WTC11 (cell line): ENCODE data around the gene CALCR. TPM values are rescaled to one million over a fixed set of nuclear protein-coding genes. Genes with fewer than 3 reads are reported as not detected.

ENCODE experiments used
- ATAC-seq: fragments of 200-7000 bp; cut with Tn5 transposase; 2 replicates; pipeline ENCODE4 v1.10.0; 2021; ENCODE audit warnings: mild to moderate bottlenecking, moderate library complexity
- CTCF ChIA-PET: fragments of 300-600 bp; sonication (Branson Sonifier 250); formaldehyde crosslinking; loops from one replicate; lab custom pipeline; 2021; ENCODE audit warnings: antibody characterized with exemption; lab: Charles Lee
- POLR2A ChIA-PET: fragments of 350-600 bp; sonication (Branson Sonifier 250); formaldehyde crosslinking; loops from one replicate; lab custom pipeline; 2021; ENCODE audit warnings: antibody characterized with exemption; lab: Charles Lee
- DNase-seq: peaks from one replicate; pipeline ENCODE4 v3.0.0; 2021; ENCODE audit warnings: low spot score
- H3K27ac Mint-ChIP-seq: 2 replicates; pipeline ENCODE4 v1.8.0; 2021; ENCODE audit warnings: mixed read lengths
- H3K27me3 Mint-ChIP-seq: 2 replicates; pipeline ENCODE4 v1.8.0; 2021; ENCODE audit warnings: low read depth, mild to moderate bottlenecking, moderate library complexity, mixed read lengths
- H3K36me3 Mint-ChIP-seq: 2 replicates; pipeline ENCODE4 v1.8.0; 2021; ENCODE audit warnings: mixed read lengths
- H3K4me1 Mint-ChIP-seq: 2 replicates; pipeline ENCODE4 v1.8.0; 2022; ENCODE audit warnings: mixed read lengths
- H3K4me3 Mint-ChIP-seq: 2 replicates; pipeline ENCODE4 v1.8.0; 2021; ENCODE audit warnings: mild to moderate bottlenecking, moderate library complexity, mixed read lengths
- H3K9me3 Mint-ChIP-seq: 2 replicates; pipeline ENCODE4 v1.8.0; 2021; ENCODE audit warnings: mixed read lengths
- CREB1 ChIP-seq: sonication (generic); formaldehyde crosslinking; IDR thresholded peaks from 2 replicates; pipeline ENCODE4 v1.8.0; 2023; ENCODE audit warnings: mild to moderate bottlenecking, missing genetic modification reagents
- CTCF ChIP-seq: fragments of 200-600 bp; IDR thresholded peaks from 2 replicates; pipeline ENCODE4 v1.8.0; 2022; ENCODE audit warnings: antibody characterized with exemption
- ETV6 ChIP-seq: sonication (generic); formaldehyde crosslinking; IDR thresholded peaks from 2 replicates; pipeline ENCODE4 v1.8.1; 2022; ENCODE audit warnings: mild to moderate bottlenecking, missing genetic modification reagents
- FOXJ3 ChIP-seq: sonication (generic); formaldehyde crosslinking; IDR thresholded peaks from 2 replicates; pipeline ENCODE4 v1.9.0; 2021; ENCODE audit warnings: missing genetic modification reagents, mild to moderate bottlenecking, borderline replicate concordance
- FOXP1 ChIP-seq: sonication (generic); formaldehyde crosslinking; IDR thresholded peaks from 2 replicates; pipeline ENCODE4 v1.8.0; 2022; ENCODE audit warnings: missing genetic modification reagents, mild to moderate bottlenecking, moderate library complexity, borderline replicate concordance
- GRHL2 ChIP-seq: fragments of 250-450 bp; sonication (Bioruptor Pico); IDR thresholded peaks from 2 replicates; pipeline ENCODE4 v1.8.0; 2022; ENCODE audit warnings: mild to moderate bottlenecking, moderate library complexity; ENCODE audit not compliant: insufficient replicate concordance, severe bottlenecking
- GTF2I ChIP-seq: fragments of 250-450 bp; sonication (Bioruptor Pico); conservative IDR thresholded peaks from 2 replicates; pipeline ENCODE4 v1.4.0; 2021; ENCODE audit warnings: mild to moderate bottlenecking
- HMGXB4 ChIP-seq: sonication (generic); formaldehyde crosslinking; IDR thresholded peaks from 2 replicates; pipeline ENCODE4 v1.8.1; 2023; ENCODE audit warnings: mild to moderate bottlenecking, moderate library complexity, missing genetic modification reagents
- MYBL2 ChIP-seq: sonication (generic); formaldehyde crosslinking; IDR thresholded peaks from 2 replicates; pipeline ENCODE4 v1.8.1; 2023; ENCODE audit warnings: mild to moderate bottlenecking, moderate library complexity, missing genetic modification reagents
- NFYB ChIP-seq: sonication (generic); formaldehyde crosslinking; conservative IDR thresholded peaks from 2 replicates; pipeline ENCODE4 v1.8.0; 2022; ENCODE audit warnings: low read depth, missing genetic modification reagents
- OVOL2 ChIP-seq: fragments of 250-450 bp; sonication (Bioruptor Pico); IDR thresholded peaks from 2 replicates; pipeline ENCODE4 v1.9.0; 2021; ENCODE audit warnings: mild to moderate bottlenecking, borderline replicate concordance
- PREB ChIP-seq: sonication (generic); formaldehyde crosslinking; IDR thresholded peaks from 2 replicates; pipeline ENCODE4 v1.8.1; 2022; ENCODE audit warnings: mild to moderate bottlenecking, missing genetic modification reagents, moderate library complexity, borderline replicate concordance
- RORB ChIP-seq: fragments of 250-450 bp; sonication (Bioruptor Pico); IDR thresholded peaks from 2 replicates; pipeline ENCODE4 v1.9.0; 2021; ENCODE audit warnings: mild to moderate bottlenecking
- SMAD4 ChIP-seq: sonication (generic); formaldehyde crosslinking; IDR thresholded peaks from 2 replicates; pipeline ENCODE4 v1.8.0; 2022; ENCODE audit warnings: mild to moderate bottlenecking, missing genetic modification reagents
- SP1 ChIP-seq: sonication (generic); formaldehyde crosslinking; conservative IDR thresholded peaks from 2 replicates; pipeline ENCODE4 v1.8.1; 2022; ENCODE audit warnings: missing genetic modification reagents
- TCF7 ChIP-seq: sonication (generic); formaldehyde crosslinking; IDR thresholded peaks from 2 replicates; pipeline ENCODE4 v1.8.0; 2022; ENCODE audit warnings: mild to moderate bottlenecking, low read depth, missing genetic modification reagents, moderate library complexity
- ZMAT4 ChIP-seq: fragments of 250-450 bp; sonication (Bioruptor Pico); IDR thresholded peaks from 2 replicates; pipeline ENCODE4 v1.9.0; 2021; ENCODE audit warnings: mild to moderate bottlenecking
- ZNF281 ChIP-seq: sonication (generic); formaldehyde crosslinking; IDR thresholded peaks from 2 replicates; pipeline ENCODE4 v1.8.0; 2023; ENCODE audit warnings: mild to moderate bottlenecking, missing genetic modification reagents
- ZNF425 ChIP-seq: fragments of 250-450 bp; sonication (Bioruptor Pico); conservative IDR thresholded peaks from 2 replicates; pipeline ENCODE4 v1.9.0; 2021; ENCODE audit warnings: mild to moderate bottlenecking
- ZNF671 ChIP-seq: fragments of 250-450 bp; sonication (Bioruptor Pico); IDR thresholded peaks from 2 replicates; pipeline ENCODE4 v1.8.0; 2021; ENCODE audit warnings: mild to moderate bottlenecking
- total RNA-seq: library from RNA; stranded (reverse); gene quantifications from 3 replicates; pipeline ENCODE4 v1.2.3, GENCODE V29; 2021
- TF ChIP-seq, protein P1 (sequence below): sonication (generic); formaldehyde crosslinking; IDR thresholded peaks from 2 replicates; pipeline ENCODE4 v1.8.1; 2022; ENCODE audit warnings: missing genetic modification reagents, borderline replicate concordance
- TF ChIP-seq, protein P2 (sequence below): sonication (generic); formaldehyde crosslinking; IDR thresholded peaks from 2 replicates; pipeline ENCODE4 v1.8.0; 2022; ENCODE audit warnings: mild to moderate bottlenecking, missing genetic modification reagents

CALCR gene
- total RNA-seq, 1 experiment from 2014 or later, result 0.81 TPM

DNA sequence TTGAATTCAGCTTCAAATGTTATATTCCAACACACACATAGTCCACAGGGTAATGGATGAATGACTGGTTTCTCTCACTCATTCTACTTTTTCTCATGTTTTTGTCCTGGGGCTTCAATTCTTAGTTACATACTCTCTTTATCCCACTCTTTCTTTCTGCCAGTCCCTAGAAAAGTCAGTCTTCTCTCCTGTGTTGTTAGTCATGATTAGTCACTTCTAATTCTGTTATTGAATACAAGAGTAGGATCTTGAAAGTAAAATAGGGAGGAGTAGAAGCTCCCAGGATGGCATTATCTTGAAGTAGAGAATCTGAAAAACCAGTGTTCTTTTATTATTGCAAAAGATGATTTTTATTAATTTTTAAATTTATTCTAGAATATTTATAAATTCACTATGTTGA is 45.5 kb upstream of the CALCR start:
- CTCF ChIA-PET, result interaction anchor here (0.9 kb wide), 1 partner anchor 95 kb away, joined by 3 read pairs; no protein-coding TSS in a partner anchor
- POLR2A ChIA-PET, result no interaction called here
- Mint-ChIP-seq H3K4me3 (no peak overlapping the region), H3K27ac (no peak overlapping the region), H3K27me3 (no peaks in the 10 kb centered on the region), H3K4me1 (peaks cover 31% of the 10 kb centered on the region), H3K36me3 (no peaks in the 10 kb centered on the region), H3K9me3 (no peaks in the 10 kb centered on the region)
- no peak for ATAC-seq
- no peak for TF ChIP-seq RORB (CRISPR knock-in tag)
- TF ChIP-seq FOXJ3 (CRISPR knock-in tag), result no peak
- no peak for TF ChIP-seq ZNF281 (CRISPR knock-in tag)
- TF ChIP-seq SMAD4 (CRISPR knock-in tag), result no peak
- no peak for TF ChIP-seq TCF7 (CRISPR knock-in tag)
- TF ChIP-seq HMGXB4 (CRISPR knock-in tag), result no peak
- no peak for TF ChIP-seq MYBL2 (CRISPR knock-in tag)
- TF ChIP-seq PREB (CRISPR knock-in tag), result no peak
- TF ChIP-seq, protein P1, sequence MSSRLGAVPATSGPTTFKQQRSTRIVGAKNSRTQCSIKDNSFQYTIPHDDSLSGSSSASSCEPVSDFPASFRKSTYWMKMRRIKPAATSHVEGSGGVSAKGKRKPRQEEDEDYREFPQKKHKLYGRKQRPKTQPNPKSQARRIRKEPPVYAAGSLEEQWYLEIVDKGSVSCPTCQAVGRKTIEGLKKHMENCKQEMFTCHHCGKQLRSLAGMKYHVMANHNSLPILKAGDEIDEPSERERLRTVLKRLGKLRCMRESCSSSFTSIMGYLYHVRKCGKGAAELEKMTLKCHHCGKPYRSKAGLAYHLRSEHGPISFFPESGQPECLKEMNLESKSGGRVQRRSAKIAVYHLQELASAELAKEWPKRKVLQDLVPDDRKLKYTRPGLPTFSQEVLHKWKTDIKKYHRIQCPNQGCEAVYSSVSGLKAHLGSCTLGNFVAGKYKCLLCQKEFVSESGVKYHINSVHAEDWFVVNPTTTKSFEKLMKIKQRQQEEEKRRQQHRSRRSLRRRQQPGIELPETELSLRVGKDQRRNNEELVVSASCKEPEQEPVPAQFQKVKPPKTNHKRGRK (CRISPR knock-in tag), result no peak
- TF ChIP-seq CTCF, result no peak
- no peak for TF ChIP-seq FOXP1
- TF ChIP-seq, protein P2, sequence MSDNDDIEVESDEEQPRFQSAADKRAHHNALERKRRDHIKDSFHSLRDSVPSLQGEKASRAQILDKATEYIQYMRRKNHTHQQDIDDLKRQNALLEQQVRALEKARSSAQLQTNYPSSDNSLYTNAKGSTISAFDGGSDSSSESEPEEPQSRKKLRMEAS (CRISPR knock-in tag), result no peak
- DNase-seq, result no peak

DNA sequence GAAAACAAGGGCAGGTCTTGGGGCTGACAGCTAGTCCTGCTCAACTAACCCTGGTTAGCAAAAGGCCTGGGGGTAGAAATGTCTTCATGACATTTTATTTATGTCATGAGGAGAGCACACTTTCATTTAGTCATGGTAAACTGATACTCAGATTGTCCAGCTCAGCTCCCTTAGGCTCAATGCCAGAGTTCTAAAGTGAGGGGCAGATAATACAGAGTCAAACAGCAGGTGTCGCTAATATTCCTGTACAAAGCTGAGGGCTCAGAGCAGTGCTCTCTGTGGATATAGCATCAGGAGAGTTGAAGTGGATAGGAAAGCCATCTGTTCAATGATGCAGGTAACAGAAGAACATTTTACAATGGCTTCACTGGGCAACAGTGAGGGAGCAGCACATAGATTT is 26.8 kb upstream of the CALCR start:
- no peak overlapping the region for H3K4me3 Mint-ChIP-seq
- peaks cover 6% of the 10 kb centered on the region for H3K4me1 Mint-ChIP-seq
- DNase-seq (no peak), ATAC-seq (peak; percentile 88)
- H3K9me3 Mint-ChIP-seq, result peaks cover 5% of the 10 kb centered on the region; the same call in 1 of the 2 replicates
- H3K36me3 Mint-ChIP-seq, result peaks cover 5% of the 10 kb centered on the region
- CTCF ChIA-PET, result interaction anchor here (0.6 to 2.3 kb wide), 11 partner anchors 11 to 411 kb away, joined by 3 to 11 read pairs (median 4); partner anchors contain the start of gene CALCR
- H3K27me3 Mint-ChIP-seq, result no peaks in the 10 kb centered on the region
- TF ChIP-seq NFYB (CRISPR knock-in tag) (no peak), OVOL2 (CRISPR knock-in tag) (no peak), SP1 (CRISPR knock-in tag) (no peak), ZNF425 (CRISPR knock-in tag) (no peak), ZMAT4 (CRISPR knock-in tag) (no peak), GTF2I (CRISPR knock-in tag) (no peak), CREB1 (CRISPR knock-in tag) (no peak), ETV6 (no peak), ZNF671 (CRISPR knock-in tag) (no peak), GRHL2 (CRISPR knock-in tag) (no peak)
- TF ChIP-seq, all 79 proteins: peak for 0
- H3K27ac Mint-ChIP-seq, result no peak overlapping the region; the same call in 1 of the 2 replicates
- POLR2A ChIA-PET, result no interaction called here
